GM12892 (cell line): ENCODE measurements around the gene PRDM10.

Experiments used
- DNase-seq: peaks from one replicate; pipeline ENCODE4 v3.0.0; 2011; ENCODE audit not compliant: insufficient read length
- FAIRE-seq: peaks from 2 replicates; lab custom pipeline; 2011; peaks lifted over from hg19 to GRCh38; lab: Jason Lieb, UNC
- POLR2A ChIP-seq: IDR thresholded peaks from 2 replicates; pipeline ENCODE4 v1.6.1; 2011; ENCODE audit warnings: low read depth, low read length, control low read depth
- POLR2AphosphoS5 ChIP-seq: IDR thresholded peaks from 2 replicates; pipeline ENCODE4 v1.6.1; 2011; ENCODE audit warnings: low read depth, low read length, control low read depth
- TAF1 ChIP-seq: IDR thresholded peaks from 2 replicates; pipeline ENCODE4 v1.6.1; 2011; ENCODE audit warnings: low read depth, mild to moderate bottlenecking, control low read depth, low read length, borderline replicate concordance

PRDM10 gene

DNA sequence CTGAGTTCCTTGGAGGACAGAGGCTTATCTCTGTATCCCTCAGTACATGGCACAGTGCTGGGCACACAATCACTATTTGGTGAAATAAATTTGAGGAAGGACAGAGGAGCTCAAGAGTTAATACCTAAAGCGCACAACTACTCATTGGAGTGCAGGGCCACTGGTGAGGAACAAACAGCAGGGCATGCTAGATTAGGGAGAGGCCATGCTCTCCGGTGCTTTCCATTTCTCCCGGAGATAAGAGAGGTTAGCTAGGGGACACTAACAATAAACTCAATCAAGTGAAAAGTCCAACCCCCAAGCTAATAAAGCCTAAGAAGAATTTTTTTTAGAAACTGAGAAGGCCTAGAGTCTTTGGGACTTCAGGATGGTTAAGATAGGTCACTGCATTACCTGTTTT is 136.3 kb downstream of the PRDM10 start:
- TF ChIP-seq POLR2AphosphoS5, result no peak
- TF ChIP-seq POLR2A, result no peak
- no peak for TF ChIP-seq TAF1
- DNase-seq, result no peak
- FAIRE-seq, result no peak

DNA sequence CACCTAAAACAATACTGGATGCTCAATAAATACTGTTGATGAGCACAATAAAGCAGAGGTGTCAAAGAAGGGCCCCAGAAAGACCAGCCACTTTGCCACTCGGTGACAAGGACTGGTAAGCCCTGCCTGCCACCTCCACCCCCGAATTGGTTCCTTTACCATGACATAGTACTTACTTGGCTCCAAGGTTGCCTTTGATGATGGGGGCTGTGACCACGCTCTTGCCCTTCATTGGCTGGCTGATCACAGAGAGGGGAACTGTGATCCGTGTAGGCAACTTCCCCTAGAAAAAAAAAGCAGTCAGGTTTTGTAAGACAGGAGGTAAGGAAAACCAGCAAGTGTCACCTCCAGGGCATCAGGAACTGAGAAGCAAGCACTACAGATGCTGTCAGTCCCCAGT is 136.9 kb downstream of the PRDM10 start:
- FAIRE-seq, result no peak
- TF ChIP-seq TAF1 (no peak), POLR2A (no peak), POLR2AphosphoS5 (no peak)
- DNase-seq, result no peak

DNA sequence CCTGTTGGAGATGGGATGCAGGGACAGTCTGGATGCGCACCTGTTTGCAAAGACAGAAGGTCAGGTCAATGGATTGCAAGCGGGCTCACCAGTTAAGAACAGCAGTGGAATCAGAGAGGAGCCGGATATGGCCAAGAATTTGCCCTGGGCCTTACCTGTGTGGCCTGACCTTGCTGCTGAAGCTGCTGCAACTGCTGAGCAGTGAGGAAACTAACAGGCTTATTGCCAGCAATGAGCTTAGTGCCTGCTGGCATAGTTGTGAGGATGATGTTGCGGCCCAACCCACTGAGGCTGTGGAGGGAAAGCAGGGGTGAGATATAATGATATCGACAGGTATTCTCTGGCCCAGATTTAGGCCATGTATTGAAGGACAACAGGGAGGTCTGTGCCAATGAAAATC is 137.8 kb downstream of the PRDM10 start:
- no peak for FAIRE-seq

DNA sequence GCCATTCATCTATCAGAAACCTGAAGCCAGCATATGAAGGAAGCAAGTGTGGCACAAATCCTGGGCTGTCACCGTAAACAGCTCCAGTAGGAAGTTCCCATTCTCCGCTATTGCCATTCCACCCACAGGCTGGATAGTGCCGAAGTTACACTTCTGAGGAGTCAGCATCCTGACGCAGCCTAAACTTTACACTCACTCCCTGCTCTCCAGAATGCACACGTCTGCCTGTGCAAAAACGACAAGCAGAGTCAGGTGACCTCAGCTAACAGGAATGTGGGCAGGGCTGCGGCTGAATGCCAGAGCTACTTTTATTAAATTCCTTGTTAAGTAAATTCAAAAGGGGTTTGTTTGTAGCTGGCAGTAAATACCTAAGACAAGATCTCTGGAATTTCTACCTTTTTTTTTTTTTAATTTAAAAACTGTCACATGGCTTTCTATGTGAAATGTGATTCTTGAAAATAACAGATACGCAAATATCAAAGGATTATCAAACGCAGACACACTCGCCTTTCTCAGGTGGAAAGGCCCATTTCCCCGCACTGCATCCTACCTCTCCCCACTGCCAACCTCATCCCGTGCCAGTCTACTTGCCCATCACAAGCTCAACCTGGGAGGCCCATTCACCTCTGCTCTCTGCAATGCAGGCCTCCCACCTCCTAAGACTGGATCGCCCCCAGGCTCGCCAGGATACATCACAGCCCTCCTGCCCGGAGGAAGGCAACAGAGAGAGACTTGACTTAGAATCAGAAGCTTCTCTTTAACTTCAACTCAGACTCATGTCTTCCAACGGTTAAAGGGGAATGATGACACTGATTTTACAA is 140.7 kb downstream of the PRDM10 start:
- TF ChIP-seq POLR2A, result no peak
- TF ChIP-seq TAF1, result no peak
- TF ChIP-seq POLR2AphosphoS5, result no peak
- DNase-seq (no peak), FAIRE-seq (no peak)

More for the DNA sequence above, 137.8 kb downstream of the PRDM10 start:
- no peak for TF ChIP-seq TAF1
- no peak for TF ChIP-seq POLR2AphosphoS5
- TF ChIP-seq POLR2A, result no peak
- DNase-seq, result no peak

DNA sequence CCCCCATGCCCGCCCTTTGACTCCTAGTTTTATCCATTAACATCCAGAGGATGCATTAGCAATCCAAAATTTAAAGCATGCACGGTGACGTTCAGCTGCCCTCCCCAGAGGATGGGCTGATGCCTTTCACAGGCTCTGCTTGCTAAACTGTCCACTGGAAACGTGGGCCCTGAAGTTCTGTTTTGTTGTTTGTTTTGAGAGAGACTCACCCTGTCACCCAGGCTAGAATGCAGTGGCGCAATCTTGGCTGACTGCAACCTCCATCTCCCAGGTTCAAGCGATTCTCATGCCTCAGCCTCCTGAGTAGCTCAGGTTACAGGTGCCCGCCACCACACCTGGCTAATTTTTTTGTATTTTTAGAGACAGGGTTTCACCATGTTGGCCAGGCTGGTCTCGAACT is 146.6 kb downstream of the PRDM10 start:
- DNase-seq (no peak), FAIRE-seq (no peak)
- TF ChIP-seq TAF1 (no peak), POLR2AphosphoS5 (no peak), POLR2A (no peak)

DNA sequence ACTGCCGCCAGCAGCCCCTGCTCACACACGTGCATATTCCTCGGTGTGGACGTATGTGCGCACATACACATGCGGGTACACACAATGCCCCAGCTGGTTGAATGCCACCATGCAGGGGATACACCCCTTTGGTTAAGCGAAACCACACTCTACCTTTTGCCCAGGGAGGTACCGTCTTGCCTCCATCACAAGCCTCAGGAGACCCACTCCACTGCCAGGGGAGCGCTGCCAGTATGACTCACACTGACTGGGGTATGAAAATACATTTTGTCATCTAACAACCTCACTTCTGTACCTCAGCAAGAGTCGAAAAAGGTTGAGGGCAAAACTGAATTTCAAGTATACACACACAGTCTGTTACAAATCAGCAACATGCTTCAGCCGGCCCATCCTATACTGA is 147.5 kb downstream of the PRDM10 start:
- no peak for FAIRE-seq
- DNase-seq, result no peak
- TF ChIP-seq POLR2A (no peak), POLR2AphosphoS5 (no peak), TAF1 (no peak)

DNA sequence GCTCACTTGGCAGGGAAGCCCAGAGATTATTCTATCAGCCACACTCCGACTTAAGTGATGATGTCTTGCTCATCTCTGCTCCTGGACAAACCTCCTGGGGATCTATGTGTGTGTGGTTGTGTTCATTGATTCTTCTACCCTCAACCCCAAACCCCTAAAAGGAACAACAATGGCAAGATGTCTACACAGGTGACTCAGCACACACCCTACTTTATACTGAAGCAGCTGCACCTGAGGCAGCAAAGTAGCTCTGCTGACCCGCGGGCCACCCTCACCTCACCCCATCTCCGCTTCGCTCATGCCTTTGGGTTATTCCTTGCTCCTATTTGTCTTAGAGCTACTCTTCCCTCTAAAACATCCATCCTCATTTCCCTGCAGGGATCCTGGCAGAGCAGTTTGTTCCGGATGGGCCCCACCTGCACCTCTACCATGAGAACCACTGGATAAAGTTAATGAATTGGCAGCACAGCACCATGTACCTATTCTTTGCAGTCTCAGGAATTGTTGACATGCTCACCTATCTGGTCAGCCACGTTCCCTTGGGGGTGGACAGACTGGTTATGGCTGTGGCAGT is 148.3 kb downstream of the PRDM10 start:
- FAIRE-seq (no peak), DNase-seq (no peak)
- TF ChIP-seq POLR2AphosphoS5 (no peak), POLR2A (no peak), TAF1 (no peak)

DNA sequence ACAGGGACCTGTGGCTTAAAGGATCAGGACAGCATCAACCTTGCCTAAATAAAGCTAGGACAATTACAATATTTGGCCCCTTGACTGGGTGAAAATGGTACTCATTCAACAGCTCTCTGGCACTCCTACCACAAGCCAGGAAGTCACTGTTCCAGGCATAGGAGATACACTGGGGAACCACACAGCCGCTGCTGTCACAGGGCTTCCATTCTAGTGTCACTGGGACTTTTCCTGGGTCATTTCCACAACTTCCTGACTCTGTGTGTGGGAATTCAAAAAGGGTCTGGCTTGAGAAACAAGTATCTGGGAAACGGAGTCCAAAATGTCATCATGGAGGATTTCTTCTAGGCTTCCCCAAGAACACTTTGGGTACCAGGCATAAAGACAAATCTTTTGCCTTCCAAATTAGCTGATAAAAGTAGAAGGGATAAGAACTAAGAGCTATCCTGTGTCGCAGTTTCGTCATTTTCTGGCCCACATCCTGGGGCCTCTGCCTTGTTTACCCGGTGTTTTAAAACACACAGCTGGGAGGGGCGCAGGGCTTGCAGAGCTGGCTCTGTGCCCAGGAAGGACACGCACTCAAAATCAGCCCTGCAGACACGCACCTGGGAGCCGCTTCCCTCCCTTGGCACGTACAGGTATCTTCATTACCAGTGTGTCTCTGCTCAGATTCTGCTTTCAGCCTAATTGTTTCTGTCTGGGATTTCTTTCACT is 149.0 kb downstream of the PRDM10 start:
- DNase-seq (no peak), FAIRE-seq (no peak)
- TF ChIP-seq POLR2A, result no peak
- TF ChIP-seq POLR2AphosphoS5, result no peak
- TF ChIP-seq TAF1, result no peak

DNA sequence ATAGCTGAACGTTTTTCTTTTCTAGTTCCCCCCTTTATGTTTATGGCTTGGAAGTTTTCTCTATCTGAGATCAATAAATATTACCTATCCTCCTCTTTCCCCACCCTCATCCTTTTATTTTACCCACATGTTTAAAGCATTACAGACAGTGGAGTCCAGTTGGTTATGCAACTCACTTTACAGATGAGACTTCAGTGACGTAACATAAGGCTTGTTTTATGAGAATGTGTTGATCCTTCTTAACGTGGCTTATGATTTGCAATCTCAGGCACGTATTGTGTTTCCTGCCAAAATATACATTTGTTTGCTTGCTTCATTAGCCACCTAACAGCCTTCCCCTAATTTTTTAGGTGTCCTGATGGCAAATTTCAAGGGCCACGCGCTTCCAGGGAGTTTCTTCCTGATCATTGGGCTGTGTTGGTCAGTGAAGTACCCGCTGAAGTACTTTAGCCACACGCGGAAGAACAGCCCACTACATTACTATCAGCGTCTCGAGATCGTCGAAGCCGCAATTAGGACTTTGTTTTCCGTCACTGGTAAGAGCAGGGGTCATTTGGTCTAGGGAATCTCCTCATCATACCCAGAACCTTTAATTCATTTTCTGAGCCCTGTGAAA is 150.4 kb downstream of the PRDM10 start:
- no peak for DNase-seq
- TF ChIP-seq TAF1 (no peak), POLR2AphosphoS5 (no peak), POLR2A (no peak)
- FAIRE-seq, result no peak
